ENCODE data around the gene ATOSB.

The ATOSB gene

DNA sequence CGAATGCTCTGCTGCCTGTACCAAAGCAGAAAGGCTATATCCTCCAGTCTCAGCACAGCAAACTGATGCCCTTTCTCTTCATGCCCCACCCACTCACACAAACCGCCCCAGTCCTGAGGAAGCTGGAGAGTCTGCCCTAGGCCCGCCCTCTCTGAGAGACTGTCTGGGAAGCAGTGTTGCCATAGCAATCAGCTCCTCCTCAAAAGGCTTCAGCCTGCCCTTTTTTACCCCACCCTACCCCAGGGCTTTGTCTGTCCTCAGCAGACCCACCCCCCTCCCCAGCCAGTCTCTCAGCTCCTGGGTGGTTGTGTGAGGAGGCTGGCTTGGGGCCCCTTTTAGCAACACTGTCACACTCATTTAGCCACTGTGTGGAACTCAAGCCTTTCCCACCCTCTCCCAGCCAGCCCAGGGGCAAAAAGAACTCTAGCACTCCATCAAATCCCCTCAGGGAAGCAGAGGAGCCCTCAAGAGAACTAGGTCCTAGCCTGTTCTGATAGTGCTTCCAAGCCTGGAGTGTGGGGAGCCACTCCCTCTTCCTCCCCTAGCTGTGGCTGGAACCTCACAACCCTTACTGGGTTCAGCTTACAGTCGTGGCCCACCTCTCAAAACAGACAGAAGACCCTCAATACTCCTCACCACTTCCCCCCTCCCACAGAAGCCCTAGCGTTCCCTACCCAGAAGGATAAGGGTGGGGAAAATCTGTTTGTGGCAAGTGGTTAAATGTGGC lies 1.4 kb downstream of the ATOSB start:
- Histone ChIP-seq H3K9me3 (ENCODE audit: control insufficient read depth in 2 of 2, low read length in 2 of 2) (no peaks in the 10 kb centered on the region), H3K9ac (ENCODE audit: low read depth in 1 of 2, low read length in 2 of 2) (peak overlapping the region; percentile 86), H3K36me3 (ENCODE audit: control insufficient read depth in 2 of 2, insufficient read depth in 2 of 2, low read length in 2 of 2) (no peaks in the 10 kb centered on the region), H3K4me1 (ENCODE audit: control insufficient read depth in 2 of 2, insufficient read depth in 2 of 2, low read length in 2 of 2) (peaks cover 51 to 54% of the 10 kb centered on the region in 2 donors), H3K4me3 (ENCODE audit: low read length in 2 of 2) (peak overlapping the region; percentile 85 to 99), H3K27me3 (ENCODE audit: control insufficient read depth in 2 of 2, insufficient read depth in 2 of 2, low read length in 2 of 2) (no peaks in the 10 kb centered on the region), H3K27ac (ENCODE audit: low read depth in 2 of 2, low read length in 2 of 2) (peak overlapping the region; percentile 96)

DNA sequence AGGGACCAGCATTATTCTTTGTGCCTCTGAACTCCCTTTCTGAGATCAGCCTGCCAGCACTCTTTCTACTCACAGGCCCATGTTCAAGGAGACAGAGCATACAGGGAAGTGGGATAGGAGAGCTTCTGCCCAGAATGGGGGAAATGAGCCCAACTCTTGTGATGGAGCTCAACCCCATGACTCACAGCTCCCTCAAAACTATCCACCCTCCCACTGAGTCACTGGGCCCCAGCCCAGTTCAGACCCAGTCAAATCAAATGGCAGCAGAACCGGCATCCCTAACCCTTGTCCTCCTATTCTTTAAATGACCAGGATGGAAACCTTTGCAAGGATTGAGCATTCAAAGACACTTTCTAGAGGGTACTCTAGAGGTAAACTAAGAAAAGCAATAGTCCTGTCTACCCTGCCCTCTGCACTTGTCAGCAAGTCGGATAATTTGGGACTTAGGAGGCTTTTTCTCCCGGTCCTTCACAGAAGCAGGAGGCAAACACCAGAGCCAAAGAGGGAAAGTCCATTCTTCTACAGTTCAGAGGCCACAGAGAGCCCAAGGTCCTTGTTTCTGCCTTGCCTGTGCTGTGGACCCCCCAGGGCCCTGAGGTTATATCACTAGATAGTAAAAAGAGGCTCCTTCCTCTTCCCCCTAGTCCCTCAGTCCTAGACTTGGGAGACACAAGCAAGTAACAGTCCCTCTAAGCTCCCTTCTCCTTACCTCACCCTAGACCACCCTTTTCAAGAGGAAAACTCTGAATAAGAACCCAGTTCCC lies 3.2 kb downstream of the ATOSB start:
- H3K9ac ChIP-seq (ENCODE audit: low read depth in 1 of 2, low read length in 2 of 2): peak overlapping the region in 1 of 2 donors; percentile 53
- H3K4me1 ChIP-seq (ENCODE audit: control insufficient read depth in 2 of 2, insufficient read depth in 2 of 2, low read length in 2 of 2): peaks cover 51 to 54% of the 10 kb centered on the region in 2 donors
- peak overlapping the region; percentile 69 to 74 for H3K27ac ChIP-seq (ENCODE audit: low read depth in 2 of 2, low read length in 2 of 2)

DNA sequence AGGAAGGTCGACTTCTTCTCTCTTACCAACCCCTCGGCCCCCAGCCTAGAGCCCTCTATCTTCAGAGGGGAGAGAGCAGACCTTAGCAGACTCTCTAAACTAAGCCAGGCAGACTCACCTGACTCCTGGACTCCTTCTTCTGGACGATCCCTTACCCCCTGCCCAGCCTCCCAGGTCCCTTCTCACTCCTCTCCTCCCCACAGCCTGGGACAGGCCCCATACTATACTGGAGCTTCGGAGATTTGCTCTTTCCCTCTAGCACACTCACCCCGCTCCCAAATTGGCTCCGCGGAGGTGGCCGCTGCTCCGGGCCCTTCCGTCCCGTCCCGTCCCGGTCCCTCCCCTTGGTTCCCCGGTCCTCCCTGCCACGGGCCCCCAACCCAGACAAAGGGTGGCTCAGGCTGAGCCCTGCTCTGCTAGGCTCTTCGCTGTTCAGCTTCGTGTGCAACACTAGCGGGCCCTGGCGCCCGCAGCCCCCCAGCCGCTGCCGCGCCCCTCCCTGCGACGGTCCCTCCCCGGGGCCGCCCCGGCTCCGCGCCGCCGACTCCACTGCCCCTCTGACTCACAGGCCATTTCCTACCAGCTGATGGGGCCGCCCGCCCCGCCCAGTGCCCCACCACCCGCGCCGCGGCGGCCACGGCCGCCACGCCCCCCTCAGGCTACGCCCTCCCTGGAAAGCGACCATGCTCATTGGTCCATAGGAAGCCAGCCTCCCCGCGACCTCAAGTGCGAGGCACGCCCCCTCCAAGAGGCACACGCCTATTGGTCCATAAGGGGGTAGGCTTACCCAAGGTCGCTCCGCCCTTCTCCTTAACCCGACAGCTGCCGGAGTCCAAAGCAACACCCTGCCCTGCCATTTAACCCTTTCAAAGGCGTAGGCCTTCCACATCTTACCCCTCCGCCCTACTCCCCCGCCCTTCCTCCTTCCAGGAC lies 4.4 kb downstream of the ATOSB start:
- Histone ChIP-seq H3K36me3 (ENCODE audit: control insufficient read depth in 2 of 2, insufficient read depth in 2 of 2, low read length in 2 of 2) (peaks cover 8 to 17% of the 10 kb centered on the region in 2 donors), H3K9me3 (ENCODE audit: control insufficient read depth in 2 of 2, low read length in 2 of 2) (no peaks in the 10 kb centered on the region)

More for the DNA sequence above, 3.2 kb downstream of the ATOSB start:
- Histone ChIP-seq H3K27me3 (ENCODE audit: control insufficient read depth in 2 of 2, insufficient read depth in 2 of 2, low read length in 2 of 2) (no peaks in the 10 kb centered on the region), H3K4me3 (ENCODE audit: low read length in 2 of 2) (peak overlapping the region; percentile 38 to 46), H3K36me3 (ENCODE audit: control insufficient read depth in 2 of 2, insufficient read depth in 2 of 2, low read length in 2 of 2) (peaks cover 0 to 9% of the 10 kb centered on the region in 2 donors), H3K9me3 (ENCODE audit: control insufficient read depth in 2 of 2, low read length in 2 of 2) (no peaks in the 10 kb centered on the region)

DNA sequence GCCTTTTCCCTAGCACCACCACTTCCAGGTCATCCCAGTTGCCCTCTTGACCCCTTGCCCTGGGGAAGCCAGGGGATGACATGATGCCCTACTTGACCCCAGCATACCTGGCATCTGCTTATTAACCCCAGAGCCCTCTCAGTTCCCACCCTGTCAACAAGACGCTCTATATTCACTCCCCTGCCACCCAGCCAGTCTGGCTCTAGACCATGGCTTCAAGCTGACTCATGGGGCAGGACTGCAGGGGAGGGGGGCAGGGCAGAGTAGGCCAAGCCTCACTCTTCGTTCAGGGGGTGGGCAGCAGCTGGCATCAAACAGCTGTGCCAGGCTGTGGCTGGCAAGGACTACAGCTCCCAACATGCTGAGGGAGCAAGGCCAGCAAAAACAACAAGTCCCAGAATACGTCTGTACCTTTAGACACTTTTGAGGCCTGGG lies 5.3 kb downstream of the ATOSB start:
- Histone ChIP-seq H3K36me3 (ENCODE audit: control insufficient read depth in 2 of 2, insufficient read depth in 2 of 2, low read length in 2 of 2) (peaks cover 16 to 27% of the 10 kb centered on the region in 2 donors), H3K9me3 (ENCODE audit: control insufficient read depth in 2 of 2, low read length in 2 of 2) (no peaks in the 10 kb centered on the region), H3K4me1 (ENCODE audit: control insufficient read depth in 2 of 2, insufficient read depth in 2 of 2, low read length in 2 of 2) (peaks cover 45 to 46% of the 10 kb centered on the region in 2 donors), H3K27ac (ENCODE audit: low read depth in 2 of 2, low read length in 2 of 2) (no peak overlapping the region), H3K27me3 (ENCODE audit: control insufficient read depth in 2 of 2, insufficient read depth in 2 of 2, low read length in 2 of 2) (no peaks in the 10 kb centered on the region), H3K4me3 (ENCODE audit: low read length in 2 of 2) (peak overlapping the region in 1 of 2 donors; percentile 81), H3K9ac (ENCODE audit: low read depth in 1 of 2, low read length in 2 of 2) (peak overlapping the region in 1 of 2 donors; percentile 90)

More for the DNA sequence above, 4.4 kb downstream of the ATOSB start:
- Histone ChIP-seq H3K4me1 (ENCODE audit: control insufficient read depth in 2 of 2, insufficient read depth in 2 of 2, low read length in 2 of 2) (peaks cover 46 to 48% of the 10 kb centered on the region in 2 donors), H3K9ac (ENCODE audit: low read depth in 1 of 2, low read length in 2 of 2) (peak overlapping the region; percentile 87 to 90), H3K27ac (ENCODE audit: low read depth in 2 of 2, low read length in 2 of 2) (peak overlapping the region; percentile 74 to 84), H3K27me3 (ENCODE audit: control insufficient read depth in 2 of 2, insufficient read depth in 2 of 2, low read length in 2 of 2) (no peaks in the 10 kb centered on the region), H3K4me3 (ENCODE audit: low read length in 2 of 2) (peak overlapping the region; percentile 76 to 81)

DNA sequence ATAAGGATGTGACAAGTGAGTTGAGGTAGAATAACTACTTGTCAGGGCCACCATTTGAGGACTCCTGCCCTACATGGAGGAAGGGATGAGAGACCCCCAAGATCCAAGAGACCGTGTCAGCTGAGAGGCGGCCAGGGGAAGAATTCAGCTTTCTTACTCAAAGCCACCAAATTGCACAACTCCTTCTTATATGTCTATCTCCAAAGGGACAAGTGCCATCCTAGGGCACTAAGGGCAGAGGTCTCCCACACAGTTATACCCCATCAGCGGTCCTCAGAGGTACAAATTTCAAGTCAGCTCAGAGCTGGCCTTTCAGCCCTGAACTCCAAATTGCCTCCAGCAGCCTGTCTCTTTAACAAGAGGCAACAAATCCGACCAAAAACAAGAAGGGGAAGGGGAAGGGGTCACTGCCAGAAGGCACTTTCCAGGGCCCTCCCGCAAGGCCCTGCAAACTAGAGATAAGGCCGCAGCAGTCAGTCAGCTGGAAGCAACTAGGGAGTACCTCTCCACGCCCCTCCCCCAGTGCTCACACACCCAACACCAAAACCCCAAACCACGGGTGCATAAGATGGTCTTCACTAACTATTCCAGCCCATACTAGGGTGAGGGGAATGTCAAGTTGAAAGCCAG lies 6.6 kb downstream of the ATOSB start:
- Histone ChIP-seq H3K9ac (ENCODE audit: low read depth in 1 of 2, low read length in 2 of 2) (no peak overlapping the region), H3K36me3 (ENCODE audit: control insufficient read depth in 2 of 2, insufficient read depth in 2 of 2, low read length in 2 of 2) (peaks cover 24 to 38% of the 10 kb centered on the region in 2 donors), H3K4me1 (ENCODE audit: control insufficient read depth in 2 of 2, insufficient read depth in 2 of 2, low read length in 2 of 2) (peaks cover 32 to 33% of the 10 kb centered on the region in 2 donors), H3K4me3 (ENCODE audit: low read length in 2 of 2) (no peak overlapping the region), H3K27ac (ENCODE audit: low read depth in 2 of 2, low read length in 2 of 2) (no peak overlapping the region), H3K9me3 (ENCODE audit: control insufficient read depth in 2 of 2, low read length in 2 of 2) (no peaks in the 10 kb centered on the region), H3K27me3 (ENCODE audit: control insufficient read depth in 2 of 2, insufficient read depth in 2 of 2, low read length in 2 of 2) (no peaks in the 10 kb centered on the region)

DNA sequence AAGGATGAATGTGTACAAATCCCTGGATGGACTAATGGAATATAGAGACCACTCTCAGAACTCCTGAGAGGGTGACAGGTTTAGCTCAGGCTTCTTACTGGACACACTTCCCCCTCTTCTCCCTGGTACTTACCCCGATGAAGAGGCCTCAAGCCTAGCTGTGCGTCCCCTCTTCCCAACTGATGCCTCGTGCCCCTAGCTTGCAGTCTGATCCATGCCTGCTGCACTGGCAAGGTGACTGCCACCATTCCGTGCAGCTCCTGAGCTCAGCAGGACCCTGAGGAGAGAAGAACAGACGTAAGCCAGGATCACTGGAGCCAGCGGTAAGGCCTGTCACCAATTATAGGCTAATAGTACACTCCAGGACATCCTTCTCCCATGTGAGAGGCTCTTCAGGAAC lies 7.2 kb downstream of the ATOSB start:
- Histone ChIP-seq H3K4me3 (ENCODE audit: low read length in 2 of 2) (no peak overlapping the region), H3K27ac (ENCODE audit: low read depth in 2 of 2, low read length in 2 of 2) (no peak overlapping the region), H3K9me3 (ENCODE audit: control insufficient read depth in 2 of 2, low read length in 2 of 2) (no peaks in the 10 kb centered on the region), H3K36me3 (ENCODE audit: control insufficient read depth in 2 of 2, insufficient read depth in 2 of 2, low read length in 2 of 2) (peaks cover 24 to 38% of the 10 kb centered on the region in 2 donors), H3K4me1 (ENCODE audit: control insufficient read depth in 2 of 2, insufficient read depth in 2 of 2, low read length in 2 of 2) (peaks cover 29 to 31% of the 10 kb centered on the region in 2 donors), H3K9ac (ENCODE audit: low read depth in 1 of 2, low read length in 2 of 2) (no peak overlapping the region), H3K27me3 (ENCODE audit: control insufficient read depth in 2 of 2, insufficient read depth in 2 of 2, low read length in 2 of 2) (no peaks in the 10 kb centered on the region)

DNA sequence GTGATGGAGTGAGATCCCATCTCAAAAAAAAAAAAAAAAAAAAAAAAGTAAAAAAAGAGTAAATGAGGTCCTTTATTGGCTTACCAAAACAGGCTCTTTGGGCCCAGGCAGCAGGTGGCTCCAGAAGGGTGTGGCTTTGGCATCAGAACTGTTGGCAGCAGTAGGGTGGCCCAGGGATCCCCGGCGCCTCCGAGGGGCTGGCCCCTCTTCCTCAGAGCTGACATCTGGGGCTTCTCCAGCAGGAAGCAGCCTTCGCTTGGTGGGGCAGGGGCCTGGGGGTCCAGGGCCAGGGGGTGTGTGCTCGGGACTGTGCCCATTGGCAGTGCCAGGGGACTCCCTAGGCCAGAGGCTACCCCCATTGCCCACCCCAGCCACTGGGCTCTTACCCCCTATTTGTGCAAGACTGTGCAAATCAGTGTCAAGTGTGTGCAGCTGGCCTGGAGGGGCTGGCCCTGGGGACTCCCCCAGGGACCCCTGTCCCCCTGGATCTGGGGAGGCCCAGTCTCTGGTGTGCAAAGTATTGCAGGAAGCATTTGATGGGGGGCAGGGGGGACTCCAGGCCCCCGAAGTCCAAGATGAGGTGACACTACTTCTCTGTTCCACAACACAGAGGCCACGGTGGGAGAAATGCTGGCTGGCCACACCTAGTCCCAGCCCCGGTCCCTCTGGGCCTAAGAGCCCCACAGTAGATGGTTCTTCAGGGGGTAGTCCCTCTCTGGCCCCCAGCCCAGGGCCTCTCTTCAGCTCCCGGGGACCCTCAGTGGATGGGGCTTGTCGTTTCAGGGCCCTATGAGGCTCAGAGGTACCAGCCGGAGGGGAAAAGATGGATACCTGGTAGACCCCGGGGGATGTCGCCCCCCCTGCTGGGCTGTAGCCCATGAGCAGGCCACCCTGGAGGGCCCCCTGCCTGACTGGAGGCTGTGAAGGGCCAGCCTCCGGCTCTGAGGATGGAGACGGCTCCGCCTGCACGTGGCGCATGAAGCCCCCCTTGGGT lies 8.1 kb downstream of the ATOSB start:
- Histone ChIP-seq H3K36me3 (ENCODE audit: control insufficient read depth in 2 of 2, insufficient read depth in 2 of 2, low read length in 2 of 2) (peaks cover 24 to 38% of the 10 kb centered on the region in 2 donors), H3K4me1 (ENCODE audit: control insufficient read depth in 2 of 2, insufficient read depth in 2 of 2, low read length in 2 of 2) (peaks cover 25 to 31% of the 10 kb centered on the region in 2 donors), H3K9ac (ENCODE audit: low read depth in 1 of 2, low read length in 2 of 2) (no peak overlapping the region), H3K4me3 (ENCODE audit: low read length in 2 of 2) (no peak overlapping the region), H3K9me3 (ENCODE audit: control insufficient read depth in 2 of 2, low read length in 2 of 2) (no peaks in the 10 kb centered on the region), H3K27ac (ENCODE audit: low read depth in 2 of 2, low read length in 2 of 2) (no peak overlapping the region), H3K27me3 (ENCODE audit: control insufficient read depth in 2 of 2, insufficient read depth in 2 of 2, low read length in 2 of 2) (no peaks in the 10 kb centered on the region)

DNA sequence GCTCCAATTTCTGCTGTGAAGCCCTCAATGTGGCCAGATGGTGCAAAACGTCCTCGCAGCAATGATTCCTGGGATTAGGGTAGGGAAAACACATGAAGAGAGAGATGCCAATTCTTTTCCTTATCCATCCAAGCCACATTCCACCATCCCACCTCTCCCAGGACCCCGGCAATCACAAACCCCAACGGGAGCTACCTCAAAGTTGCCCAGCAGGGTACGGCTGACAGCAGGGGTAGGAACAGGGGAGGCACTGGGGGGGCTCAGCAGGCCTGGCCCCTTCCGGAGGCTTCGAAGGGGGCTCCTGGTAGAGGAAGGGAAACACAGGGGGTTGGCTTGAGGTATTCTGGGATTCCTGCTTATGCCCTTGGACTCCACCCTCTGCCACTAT lies 9.3 kb downstream of the ATOSB start:
- Histone ChIP-seq H3K9ac (ENCODE audit: low read depth in 1 of 2, low read length in 2 of 2) (no peak overlapping the region), H3K9me3 (ENCODE audit: control insufficient read depth in 2 of 2, low read length in 2 of 2) (no peaks in the 10 kb centered on the region), H3K27ac (ENCODE audit: low read depth in 2 of 2, low read length in 2 of 2) (no peak overlapping the region), H3K27me3 (ENCODE audit: control insufficient read depth in 2 of 2, insufficient read depth in 2 of 2, low read length in 2 of 2) (no peaks in the 10 kb centered on the region), H3K4me1 (ENCODE audit: control insufficient read depth in 2 of 2, insufficient read depth in 2 of 2, low read length in 2 of 2) (peaks cover 26 to 30% of the 10 kb centered on the region in 2 donors), H3K4me3 (ENCODE audit: low read length in 2 of 2) (no peak overlapping the region), H3K36me3 (ENCODE audit: control insufficient read depth in 2 of 2, insufficient read depth in 2 of 2, low read length in 2 of 2) (peaks cover 24 to 42% of the 10 kb centered on the region in 2 donors)

All from mucosa of rectum (tissue), 2 donors.